H1 (cell line): ENCODE data around the gene TUBD1. TPM values are rescaled to one million over a fixed set of nuclear protein-coding genes. Genes with fewer than 3 reads are reported as not detected.

Source experiments
- CTCF ChIA-PET: fragments of 300-600 bp; sonication (Branson Sonifier 250); formaldehyde crosslinking; loops from one replicate; lab custom pipeline; 2021; ENCODE audit not compliant: partially characterized antibody; lab: Charles Lee
- POLR2A ChIA-PET: fragments of 300-600 bp; sonication (Branson Sonifier 250); formaldehyde crosslinking; loops from one replicate; lab custom pipeline; 2021; ENCODE audit warnings: inconsistent platforms; ENCODE audit not compliant: partially characterized antibody; lab: Charles Lee
- DNase-seq, 2 experiments: peaks; one replicate each; pipeline versions ENCODE4 v3.0.0 to v3.0.0-alpha.2; 2010 to 2022; ENCODE audit warnings: low spot score in 2 of 2, low read depth in 1 of 2, mixed read lengths in 1 of 2
- FAIRE-seq: peaks from 2 replicates; lab custom pipeline; 2011; peaks lifted over from hg19 to GRCh38; lab: Jason Lieb, UNC
- H2AFZ ChIP-seq: 2 replicates; pipeline ENCODE4 v1.8.1; 2012; ENCODE audit warnings: low read length, inconsistent platforms
- H2AK5ac ChIP-seq: 2 replicates; pipeline ENCODE4 v1.6.1; 2013; ENCODE audit warnings: low read depth, low read length
- H2BK120ac ChIP-seq: replicated peaks from 2 replicates; pipeline ENCODE3; 2013; ENCODE audit warnings: low read depth, low read length, inconsistent platforms
- H2BK12ac ChIP-seq: 2 replicates; pipeline ENCODE4 v1.6.1; 2013; ENCODE audit warnings: low read depth, low read length
- H2BK15ac ChIP-seq: 2 replicates; pipeline ENCODE4 v1.6.1; 2013; ENCODE audit warnings: low read length
- H2BK20ac ChIP-seq: 2 replicates; pipeline ENCODE4 v1.6.1; 2013; ENCODE audit warnings: low read length
- H2BK5ac ChIP-seq: 2 replicates; pipeline ENCODE4 v1.6.1; 2013; ENCODE audit warnings: low read depth, low read length
- H3K14ac ChIP-seq: 2 replicates; pipeline ENCODE4 v1.6.1; 2013; ENCODE audit warnings: inconsistent platforms; ENCODE audit not compliant: insufficient read length
- H3K18ac ChIP-seq: 2 replicates; pipeline ENCODE4 v1.6.1; 2013; ENCODE audit warnings: low read length; ENCODE audit errors: extremely low read depth
- H3K23ac ChIP-seq: 2 replicates; pipeline ENCODE4 v1.6.1; 2013; ENCODE audit warnings: inconsistent platforms; ENCODE audit not compliant: insufficient read length
- H3K23me2 ChIP-seq: 2 replicates; pipeline ENCODE4 v1.6.1; 2013; ENCODE audit warnings: low read depth, low read length
- H3K27ac ChIP-seq: 2 replicates; pipeline ENCODE4 v1.6.1; 2011; ENCODE audit warnings: low read depth, low read length, inconsistent platforms
- H3K27me3 ChIP-seq, 4 experiments: replicated peaks in 1 of 4; 1 replicate in 1 of 4; 2 replicates in 3 of 4; pipeline versions ENCODE4 v1.6.1 to v1.8.1; 2011 to 2013; ENCODE audit warnings: low read length in 3 of 4, mild to moderate bottlenecking in 3 of 4, inconsistent platforms in 2 of 4, mixed read lengths in 2 of 4, moderate library complexity in 1 of 4; ENCODE audit not compliant: control insufficient read depth in 3 of 4, insufficient read depth in 3 of 4; ENCODE audit errors: extremely low read depth in 1 of 4
- H3K36me3 ChIP-seq, 4 experiments: 2 replicates each; pipeline versions ENCODE4 v1.6.1 to v1.8.1; 2011 to 2013; ENCODE audit warnings: mild to moderate bottlenecking in 4 of 4, low read length in 3 of 4, moderate library complexity in 2 of 4, control low read depth in 1 of 4, inconsistent platforms in 1 of 4; ENCODE audit not compliant: insufficient read depth in 4 of 4, control insufficient read depth in 2 of 4
- H3K4ac ChIP-seq: replicated peaks from 2 replicates; pipeline ENCODE3; 2013; ENCODE audit warnings: low read length, low read depth, mixed read lengths, inconsistent platforms; ENCODE audit not compliant: insufficient read length
- H3K4me1 ChIP-seq, 4 experiments: replicated peaks in 1 of 4; 1 replicate in 1 of 4; 2 replicates in 3 of 4; pipeline versions ENCODE4 v1.6.1 to v1.8.1; 2011 to 2013; ENCODE audit warnings: low read length in 3 of 4, inconsistent platforms in 2 of 4, mixed read lengths in 1 of 4; ENCODE audit not compliant: insufficient read depth in 4 of 4, control insufficient read depth in 3 of 4
- H3K4me2 ChIP-seq, 2 experiments: 2 replicates each; pipeline versions ENCODE4 v1.6.1 to v1.8.1; 2011 to 2013; ENCODE audit warnings: low read depth in 2 of 2, low read length in 2 of 2, control low read depth in 1 of 2, inconsistent platforms in 1 of 2, mild to moderate bottlenecking in 1 of 2; ENCODE audit not compliant: insufficient read depth in 1 of 2
- H3K4me3 ChIP-seq, 4 experiments: fragments of 200-600, 300-600 bp in 1 of 4; sonication (generic), shearing (Covaris generic), sonication (Bioruptor Twin) in 1 of 4; 2 replicates each; pipeline versions ENCODE4 v1.5.1 to v1.8.1; 2011 to 2016; ENCODE audit warnings: low read length in 4 of 4, low read depth in 3 of 4, control low read depth in 2 of 4, inconsistent platforms in 2 of 4, mild to moderate bottlenecking in 2 of 4, mixed read lengths in 1 of 4, moderate library complexity in 1 of 4; ENCODE audit not compliant: insufficient read depth in 2 of 4; ENCODE audit errors: extremely low read depth in 1 of 4
- H3K56ac ChIP-seq: replicated peaks from 2 replicates; pipeline ENCODE3; 2013; ENCODE audit warnings: low read depth, mild to moderate bottlenecking, mixed read lengths, low read length, inconsistent platforms; ENCODE audit not compliant: insufficient read length
- H3K79me1 ChIP-seq: 2 replicates; pipeline ENCODE4 v1.6.1; 2013; ENCODE audit warnings: low read depth, low read length, control low read depth
- H3K79me2 ChIP-seq, 2 experiments: 2 replicates each; pipeline versions ENCODE4 v1.6.1 to v1.8.1; 2012 to 2013; ENCODE audit warnings: low read length in 2 of 2, mild to moderate bottlenecking in 2 of 2, inconsistent platforms in 1 of 2; ENCODE audit not compliant: insufficient read depth in 2 of 2, control insufficient read depth in 1 of 2
- H3K9ac ChIP-seq, 4 experiments: replicated peaks in 1 of 4; 1 replicate in 1 of 4; 2 replicates in 3 of 4; pipeline versions ENCODE4 v1.6.1 to v1.8.1; 2011 to 2013; ENCODE audit warnings: low read depth in 3 of 4, low read length in 3 of 4, control low read depth in 2 of 4, mild to moderate bottlenecking in 2 of 4, moderate library complexity in 2 of 4, inconsistent platforms in 1 of 4; ENCODE audit errors: extremely low read depth in 1 of 4
- H3K9me3 ChIP-seq, 2 experiments: 2 replicates each; pipeline versions ENCODE4 v1.6.1 to v1.8.1; 2012 to 2013; ENCODE audit warnings: mild to moderate bottlenecking in 2 of 2, moderate library complexity in 2 of 2, control low read depth in 1 of 2, inconsistent platforms in 1 of 2, low read depth in 1 of 2, low read length in 1 of 2, mixed read lengths in 1 of 2; ENCODE audit not compliant: insufficient read depth in 2 of 2
- H4K20me1 ChIP-seq, 2 experiments: replicated peaks in 1 of 2; 2 replicates each; pipeline versions ENCODE3 to v1.8.1; 2011 to 2013; ENCODE audit warnings: inconsistent platforms in 2 of 2, low read length in 2 of 2, mild to moderate bottlenecking in 1 of 2; ENCODE audit not compliant: insufficient read depth in 2 of 2, control insufficient read depth in 1 of 2
- H4K5ac ChIP-seq: 2 replicates; pipeline ENCODE4 v1.6.1; 2013; ENCODE audit warnings: low read length, low read depth, mixed read lengths, inconsistent platforms; ENCODE audit not compliant: insufficient read length
- H4K8ac ChIP-seq: 2 replicates; pipeline ENCODE4 v1.8.0; 2013; ENCODE audit warnings: mild to moderate bottlenecking, moderate library complexity, low read length, inconsistent platforms; ENCODE audit not compliant: insufficient read depth; ENCODE audit errors: extremely low read depth
- H4K91ac ChIP-seq: replicated peaks from 2 replicates; pipeline ENCODE3; 2013; ENCODE audit warnings: low read length, mixed read lengths, inconsistent platforms; ENCODE audit not compliant: insufficient read length
- BCL11A ChIP-seq, 2 experiments: IDR thresholded peaks; one replicate each; pipeline ENCODE4 v1.6.1; 2011; ENCODE audit warnings: low read depth in 2 of 2, low read length in 2 of 2, mild to moderate bottlenecking in 2 of 2
- CTBP2 ChIP-seq: IDR thresholded peaks from 2 replicates; pipeline ENCODE4 v1.7.0; 2011; ENCODE audit warnings: borderline replicate concordance, mild to moderate bottlenecking, moderate library complexity, mixed read lengths, low read length; ENCODE audit not compliant: insufficient read depth, insufficient read length
- FOSL1 ChIP-seq: IDR thresholded peaks from 2 replicates; pipeline ENCODE4 v1.6.1; 2011; ENCODE audit warnings: mild to moderate bottlenecking, low read depth, low read length, moderate library complexity; ENCODE audit not compliant: insufficient read depth
- HDAC2 ChIP-seq, 2 experiments: fragments of 300-600 bp in 1 of 2; sonication (generic) in 1 of 2; IDR thresholded peaks; 2 replicates each; pipeline ENCODE4 v1.6.1; 2011 to 2012; ENCODE audit warnings: low read depth in 2 of 2, low read length in 2 of 2, mild to moderate bottlenecking in 2 of 2, moderate library complexity in 2 of 2, borderline replicate concordance in 1 of 2, inconsistent platforms in 1 of 2
- RAD21 ChIP-seq, 2 experiments: IDR thresholded peaks in 1 of 2; conservative IDR thresholded peaks in 1 of 2; 2 replicates each; pipeline ENCODE4 v1.6.1; 2011; ENCODE audit warnings: low read depth in 2 of 2, low read length in 2 of 2, improper control_type of control experiment in 1 of 2, inconsistent platforms in 1 of 2, mild to moderate bottlenecking in 1 of 2, moderate library complexity in 1 of 2
- SIX5 ChIP-seq: IDR thresholded peaks from 2 replicates; pipeline ENCODE4 v1.6.1; 2011; ENCODE audit warnings: mild to moderate bottlenecking, low read depth, low read length
- SP2 ChIP-seq: IDR thresholded peaks from 2 replicates; pipeline ENCODE4 v1.6.1; 2012; ENCODE audit warnings: mild to moderate bottlenecking, low read length, inconsistent platforms
- SRF ChIP-seq: IDR thresholded peaks from 2 replicates; pipeline ENCODE4 v1.6.1; 2011; ENCODE audit warnings: mild to moderate bottlenecking, low read depth, low read length, moderate library complexity
- WGBS, 2 experiments: shearing (Covaris generic) in 1 of 2; methylation state at CpG; one replicate each; pipeline versions ENCODE4 v1.1.6 to v1.1.7; 2013 to 2015; ENCODE audit warnings: low lambda C conversion rate in 2 of 2, mixed read lengths in 2 of 2, inconsistent platforms in 1 of 2, low coverage in 1 of 2, missing lambda C conversion rate in 1 of 2; ENCODE audit not compliant: insufficient replicate concordance in 2 of 2, insufficient coverage in 1 of 2, insufficient read length in 1 of 2; ENCODE audit errors: extremely low coverage in 1 of 2, missing lambda C conversion rate in 1 of 2; 5-methylcytosine and 5-hydroxymethylcytosine counted together
- polyA plus RNA-seq, 7 experiments: library from polyadenylated mRNA; depleted of rRNA in 3 of 7; stranded (reverse) in 5 of 7; unstranded in 2 of 7; fragments of >200 nt in 5 of 7; fragments of 200-250 nt in 2 of 7; gene quantifications; 1 replicate in 5 of 7; 2 replicates in 1 of 7; 4 replicates in 1 of 7; pipeline versions ENCODE4 v1.2.1 to v1.2.3, GENCODE V29; 2011 to 2013; ENCODE audit warnings: missing spikeins in 2 of 7, mixed read lengths in 2 of 7
- total RNA-seq: library from RNA; stranded (reverse); fragmentation: NEBNext Ultra II Directional; extraction: Animal tissue kit (Norgen Biotek cat#: 25700); gene quantifications from 2 replicates; pipeline ENCODE4 v1.2.1, GENCODE V29; 2021
- TF ChIP-seq, protein P1 (sequence below), 3 experiments: IDR thresholded peaks; 1 replicate in 2 of 3; 2 replicates in 1 of 3; pipeline versions ENCODE4 v1.5.1 to v1.6.1; 2011; ENCODE audit warnings: low read length in 3 of 3, mild to moderate bottlenecking in 3 of 3, inconsistent platforms in 2 of 3, low read depth in 1 of 3, moderate library complexity in 1 of 3; ENCODE audit not compliant: insufficient read depth in 1 of 3; ENCODE audit errors: control extremely low read depth in 1 of 3

TUBD1 gene
- total and polyA plus RNA-seq, 2 of the 8 experiments (the other 6 are each of a cell fraction or from before 2014, with no cell fraction given): 9.1 to 17.5 TPM

DNA sequence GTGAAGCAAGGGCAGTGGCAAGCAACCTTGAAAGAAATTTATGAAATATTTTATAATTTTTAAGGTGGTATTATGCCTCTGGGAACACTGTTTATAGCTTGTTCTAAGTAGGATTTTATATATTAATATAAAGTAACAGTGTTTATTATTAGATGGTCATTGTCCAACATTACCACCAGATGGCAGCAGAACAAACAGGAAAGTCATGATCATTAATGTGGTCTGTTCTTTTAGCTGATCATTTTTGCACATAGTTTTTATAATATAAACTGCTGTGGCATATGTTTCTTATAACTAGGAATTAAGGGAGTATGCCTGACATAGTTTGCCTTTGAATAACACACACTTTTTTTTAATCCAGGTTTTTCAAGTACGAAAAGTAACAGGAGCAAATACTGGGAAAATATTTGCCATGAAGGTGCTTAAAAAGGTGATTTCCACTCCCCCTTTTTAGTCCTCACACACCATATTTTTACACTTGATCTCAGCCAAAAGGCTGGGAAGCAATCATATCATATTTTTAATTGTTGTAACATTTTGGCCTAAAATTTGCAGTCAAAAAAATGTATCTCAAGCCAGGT is 21.6 kb upstream of the TUBD1 start:
- Histone ChIP-seq H2BK20ac (no peak overlapping the region), H3K27ac (no peak overlapping the region), H3K4me2 (no peak overlapping the region), H2BK12ac (no peak overlapping the region), H3K79me1 (no peaks in the 10 kb centered on the region), H2AK5ac (no peak overlapping the region), H4K8ac (no peak overlapping the region; the same call in 1 of the 2 replicates), H3K27me3 (no peaks in the 10 kb centered on the region), H3K4me3 (no peak overlapping the region), H4K5ac (no peak overlapping the region), H3K4ac (no peak overlapping the region), H4K20me1 (no peaks in the 10 kb centered on the region), H3K9me3 (no peaks in the 10 kb centered on the region), H2BK120ac (no peak overlapping the region), H3K56ac (no peak overlapping the region), H3K36me3 (peaks cover 2 to 17% (median 13%) of the 10 kb centered on the region in 4 experiments; a peak in 6 of 8 replicates), H2BK5ac (no peak overlapping the region), H3K18ac (no peak overlapping the region), H2AFZ (no peak overlapping the region), H2BK15ac (no peak overlapping the region), H3K14ac (no peak overlapping the region), H3K9ac (no peak overlapping the region), H3K79me2 (no peaks in the 10 kb centered on the region), H3K23me2 (no peaks in the 10 kb centered on the region), H3K4me1 (no peaks in the 10 kb centered on the region), H3K23ac (no peak overlapping the region), H4K91ac (no peak overlapping the region)
- DNase-seq (no peak), FAIRE-seq (no peak)
- WGBS, 2 experiments: 89% methylated on average over 1 of the region's 1 CpG; no CpG with 5 or more reads in 1 of the 2 experiments
- CTCF ChIA-PET: interaction anchor here (0.6 to 2.7 kb wide), 25 partner anchors 9 to 646 kb away, joined by 3 to 22 read pairs (median 4); no protein-coding TSS in a partner anchor
- POLR2A ChIA-PET: interaction anchor here (1.1 kb wide), 1 partner anchor 50 kb away, joined by 3 read pairs; the partner anchor contains the start of gene RNFT1
- TF ChIP-seq RAD21 (IDR thresholded peaks at IDR 0.05 in 1 of 2, conservative IDR thresholded peaks at IDR 0.05 in 1 of 2; ENCODE audit: low read depth in 2 of 2, low read length in 2 of 2): peak; percentile 46 to 48
- TF ChIP-seq, protein P1, sequence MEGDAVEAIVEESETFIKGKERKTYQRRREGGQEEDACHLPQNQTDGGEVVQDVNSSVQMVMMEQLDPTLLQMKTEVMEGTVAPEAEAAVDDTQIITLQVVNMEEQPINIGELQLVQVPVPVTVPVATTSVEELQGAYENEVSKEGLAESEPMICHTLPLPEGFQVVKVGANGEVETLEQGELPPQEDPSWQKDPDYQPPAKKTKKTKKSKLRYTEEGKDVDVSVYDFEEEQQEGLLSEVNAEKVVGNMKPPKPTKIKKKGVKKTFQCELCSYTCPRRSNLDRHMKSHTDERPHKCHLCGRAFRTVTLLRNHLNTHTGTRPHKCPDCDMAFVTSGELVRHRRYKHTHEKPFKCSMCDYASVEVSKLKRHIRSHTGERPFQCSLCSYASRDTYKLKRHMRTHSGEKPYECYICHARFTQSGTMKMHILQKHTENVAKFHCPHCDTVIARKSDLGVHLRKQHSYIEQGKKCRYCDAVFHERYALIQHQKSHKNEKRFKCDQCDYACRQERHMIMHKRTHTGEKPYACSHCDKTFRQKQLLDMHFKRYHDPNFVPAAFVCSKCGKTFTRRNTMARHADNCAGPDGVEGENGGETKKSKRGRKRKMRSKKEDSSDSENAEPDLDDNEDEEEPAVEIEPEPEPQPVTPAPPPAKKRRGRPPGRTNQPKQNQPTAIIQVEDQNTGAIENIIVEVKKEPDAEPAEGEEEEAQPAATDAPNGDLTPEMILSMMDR (IDR thresholded peaks at IDR 0.05; ENCODE audit: control extremely low read depth in 1 of 3, insufficient read depth in 1 of 3, low read depth in 1 of 3, low read length in 3 of 3): peak in 2 of 3 experiments; percentile 22 to 34; a peak in 2 of 4 replicates
- TF ChIP-seq FOSL1: no peak
- no peak for TF ChIP-seq SRF
- TF ChIP-seq BCL11A (IDR thresholded peaks at IDR 0.05; ENCODE audit: low read depth in 2 of 2, low read length in 2 of 2): no peak
- TF ChIP-seq CTBP2: no peak
- TF ChIP-seq SP2: no peak
- TF ChIP-seq SIX5: no peak
- no peak for TF ChIP-seq HDAC2 (IDR thresholded peaks at IDR 0.05; ENCODE audit: borderline replicate concordance in 1 of 2, low read depth in 2 of 2, low read length in 2 of 2)
